GM10248 (cell line): ENCODE results near the gene PRKN.

Source experiments
- CTCF ChIA-PET: fragments of 300-600 bp; sonication (Branson Sonifier 250); formaldehyde crosslinking; extraction: SDS; loops from one replicate; lab custom pipeline; 2021; ENCODE audit warnings: antibody characterized with exemption; lab: Yijun Ruan, JAX
- POLR2A ChIA-PET: fragments of 350-650 bp; sonication (Branson Sonifier 250); formaldehyde crosslinking; extraction: SDS; loops from one replicate; lab custom pipeline; 2020; ENCODE audit warnings: antibody characterized with exemption; lab: Yijun Ruan, JAX
- DNase-seq: peaks from one replicate; pipeline ENCODE4 v3.0.0; 2012; ENCODE audit errors: extremely low spot score
- TF ChIP-seq, protein P1 (sequence below): IDR thresholded peaks from 2 replicates; pipeline ENCODE4 v1.5.1; 2012; ENCODE audit warnings: mild to moderate bottlenecking, low read depth; ENCODE audit errors: extremely low read depth, missing control alignments, control extremely low read depth

PRKN gene

DNA sequence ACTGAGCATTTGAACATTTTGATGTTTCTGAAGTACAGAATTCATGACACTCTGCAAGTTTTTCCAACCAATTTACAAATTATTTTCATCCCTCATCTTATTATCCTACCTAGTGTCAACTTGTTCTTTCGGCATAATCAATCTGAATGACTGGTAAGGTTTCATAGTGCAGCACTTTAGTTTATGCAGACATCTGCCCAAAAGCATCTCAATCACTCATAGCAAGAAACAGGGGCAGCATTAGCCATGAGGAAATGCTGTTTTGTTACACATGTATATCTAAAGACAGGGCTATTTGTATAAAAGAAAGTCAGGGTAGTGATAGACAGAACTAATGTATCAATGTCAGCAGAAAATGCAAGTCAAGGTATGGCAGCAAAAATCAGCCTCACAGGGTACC lies 1075.6 kb downstream of the PRKN start:
- ChIA-PET CTCF (no interaction called here), POLR2A (no interaction called here)
- DNase-seq: no peak
- TF ChIP-seq, protein P1, sequence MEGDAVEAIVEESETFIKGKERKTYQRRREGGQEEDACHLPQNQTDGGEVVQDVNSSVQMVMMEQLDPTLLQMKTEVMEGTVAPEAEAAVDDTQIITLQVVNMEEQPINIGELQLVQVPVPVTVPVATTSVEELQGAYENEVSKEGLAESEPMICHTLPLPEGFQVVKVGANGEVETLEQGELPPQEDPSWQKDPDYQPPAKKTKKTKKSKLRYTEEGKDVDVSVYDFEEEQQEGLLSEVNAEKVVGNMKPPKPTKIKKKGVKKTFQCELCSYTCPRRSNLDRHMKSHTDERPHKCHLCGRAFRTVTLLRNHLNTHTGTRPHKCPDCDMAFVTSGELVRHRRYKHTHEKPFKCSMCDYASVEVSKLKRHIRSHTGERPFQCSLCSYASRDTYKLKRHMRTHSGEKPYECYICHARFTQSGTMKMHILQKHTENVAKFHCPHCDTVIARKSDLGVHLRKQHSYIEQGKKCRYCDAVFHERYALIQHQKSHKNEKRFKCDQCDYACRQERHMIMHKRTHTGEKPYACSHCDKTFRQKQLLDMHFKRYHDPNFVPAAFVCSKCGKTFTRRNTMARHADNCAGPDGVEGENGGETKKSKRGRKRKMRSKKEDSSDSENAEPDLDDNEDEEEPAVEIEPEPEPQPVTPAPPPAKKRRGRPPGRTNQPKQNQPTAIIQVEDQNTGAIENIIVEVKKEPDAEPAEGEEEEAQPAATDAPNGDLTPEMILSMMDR: no peak

DNA sequence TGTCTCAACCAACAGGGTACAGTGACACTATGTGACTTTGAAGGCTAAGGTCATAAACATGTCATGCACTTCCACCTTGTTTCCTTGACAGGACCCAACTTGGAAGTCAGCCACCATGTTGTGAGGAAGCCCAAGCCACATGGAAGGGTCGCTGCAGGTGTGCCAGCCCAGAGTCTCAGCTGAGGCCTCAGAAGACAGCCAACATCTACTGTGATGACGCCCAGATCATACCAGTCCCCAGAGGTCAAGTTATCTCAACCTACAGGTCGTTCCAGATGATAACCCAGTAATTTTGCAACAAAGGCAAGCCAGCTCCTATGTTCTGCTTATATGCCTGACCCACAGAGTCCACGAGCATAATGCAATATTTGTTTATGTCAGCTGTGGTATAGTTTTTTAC lies 1077.7 kb downstream of the PRKN start:
- DNase-seq: no peak
- ChIA-PET CTCF (no interaction called here), POLR2A (no interaction called here)
- TF ChIP-seq, protein P1: no peak

DNA sequence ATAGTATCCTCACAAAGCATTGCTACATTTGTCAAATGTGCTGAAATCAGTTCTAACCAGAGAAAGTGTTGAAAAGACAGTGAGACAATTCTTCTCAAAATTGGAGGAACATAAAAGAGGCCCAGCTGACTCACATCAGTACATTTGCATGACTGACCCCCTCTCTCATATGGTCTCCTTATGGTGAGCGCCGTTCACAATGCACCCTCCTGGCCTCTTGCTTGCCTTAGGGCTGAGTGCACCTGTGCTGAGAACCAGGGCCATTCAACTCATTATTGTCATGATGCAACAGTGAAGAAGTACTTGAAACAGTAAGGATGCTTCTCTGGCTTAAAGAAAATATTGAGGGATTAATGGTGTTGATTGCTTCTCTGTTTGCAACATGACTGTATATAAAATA lies 1078.5 kb downstream of the PRKN start:
- ChIA-PET POLR2A (no interaction called here), CTCF (no interaction called here)
- no peak for DNase-seq
- TF ChIP-seq, protein P1: no peak

DNA sequence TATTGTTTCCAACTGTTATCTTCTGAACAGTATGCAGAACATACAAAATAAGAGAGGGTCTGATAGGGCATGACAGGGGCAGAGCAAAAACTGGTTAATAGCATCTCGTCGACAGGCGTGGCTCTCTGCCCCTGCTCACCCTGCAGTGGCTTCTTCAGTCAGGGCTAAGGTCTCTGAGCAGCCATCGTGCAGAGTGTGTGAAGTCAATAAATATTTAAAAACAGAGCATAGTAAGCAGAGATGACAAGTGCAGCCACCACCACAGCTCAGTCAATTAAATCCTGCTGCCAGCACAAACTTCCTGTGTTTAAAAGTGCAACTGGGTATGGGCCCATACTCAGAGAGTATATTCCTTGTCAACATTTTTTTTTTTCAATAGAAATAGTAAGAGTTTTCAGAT lies 1080.3 kb downstream of the PRKN start:
- POLR2A ChIA-PET: no interaction called here
- TF ChIP-seq, protein P1: no peak
- DNase-seq: no peak
- CTCF ChIA-PET: no interaction called here

DNA sequence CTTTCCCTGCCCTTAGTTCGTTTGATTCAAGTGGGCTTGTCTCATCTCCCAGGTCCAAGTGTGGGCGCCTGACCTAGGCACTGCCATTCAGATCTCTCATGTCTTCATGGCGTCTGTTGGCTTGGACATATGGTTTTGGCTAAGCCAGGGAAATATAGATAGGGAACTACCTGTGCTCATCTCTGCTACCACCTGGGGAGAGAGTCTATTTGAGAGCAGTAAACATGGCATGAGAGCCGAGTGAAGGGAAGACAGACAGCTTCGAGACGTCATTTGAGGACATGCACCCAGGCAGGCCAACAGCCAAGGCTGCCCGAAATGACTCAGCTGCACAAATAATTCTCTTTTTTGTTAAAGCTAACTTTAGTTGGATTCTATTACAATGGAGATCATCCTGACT lies 1083.0 kb downstream of the PRKN start:
- no peak for DNase-seq
- ChIA-PET POLR2A (no interaction called here), CTCF (no interaction called here)
- TF ChIP-seq, protein P1: no peak

DNA sequence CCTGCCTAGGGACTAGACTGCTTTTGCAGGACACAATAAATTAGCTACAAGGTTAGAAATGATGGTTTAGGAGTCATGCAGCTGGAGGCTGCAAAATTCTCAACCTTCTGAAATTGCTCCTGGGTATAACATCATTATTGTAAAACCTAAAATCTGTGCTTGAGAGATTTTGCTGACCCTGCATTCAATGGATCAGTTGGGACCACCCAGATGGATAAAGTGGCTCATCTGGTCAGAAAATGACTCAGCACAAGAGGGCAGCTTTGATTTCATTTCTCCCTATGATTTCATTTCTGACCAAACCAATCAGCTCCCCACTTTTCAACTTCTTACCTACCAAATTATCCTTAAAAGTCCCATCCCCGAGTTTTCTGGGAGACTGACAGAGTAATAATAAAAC lies 1086.4 kb downstream of the PRKN start:
- no peak for DNase-seq
- CTCF ChIA-PET: interaction anchor here (1.0 kb wide), 1 partner anchor 29 kb away, joined by 3 read pairs; no protein-coding TSS in a partner anchor
- TF ChIP-seq, protein P1: no peak
- POLR2A ChIA-PET: no interaction called here

DNA sequence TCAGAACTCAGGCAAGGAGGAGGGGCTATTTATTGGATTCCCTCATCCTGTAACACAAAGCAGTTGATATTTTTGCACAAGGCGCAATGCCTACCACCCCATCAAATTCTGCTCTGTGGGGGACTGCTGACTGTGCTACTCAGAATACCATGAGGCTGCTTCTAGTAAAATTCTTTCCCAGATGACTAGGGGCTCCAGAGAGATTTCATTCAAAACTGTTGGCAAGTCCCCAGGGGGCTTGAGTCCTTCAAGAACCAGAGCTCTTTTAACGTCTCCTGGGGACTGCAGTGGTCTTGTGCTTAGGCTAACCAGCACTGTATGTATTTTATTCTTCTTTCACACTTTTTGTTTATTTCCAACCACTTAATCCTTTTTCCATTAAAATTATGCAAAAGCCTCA lies 1087.8 kb downstream of the PRKN start:
- DNase-seq: no peak
- CTCF ChIA-PET: no interaction called here
- TF ChIP-seq, protein P1: no peak
- POLR2A ChIA-PET: no interaction called here
